IPS-NIHi7 (cell line): ENCODE measurements around the gene PPIA.
"Not testable (repeated sequence)": the region's sequence is repeated elsewhere in the genome, so short reads cannot be mapped to it uniquely, and the experiment has no call there.

ENCODE experiments used
- DNase-seq: peaks from one replicate; pipeline ENCODE4 v3.0.0; 2012; ENCODE audit warnings: mixed read lengths; ENCODE audit errors: extremely low spot score

PPIA gene

GRCh38 chr7:44827567-44827966 is 31.1 kb downstream of the PPIA start:
- DNase-seq = no peak

- no peak for DNase-seq
These were observed 42.3 kb downstream of the PPIA start for GRCh38 chr7:44838751-44839150.

GRCh38 chr7:44842675-44843074 is 46.2 kb downstream of the PPIA start:
- DNase-seq = not testable (repeated sequence)

- DNase-seq = not testable (repeated sequence)
These were observed 47.0 kb downstream of the PPIA start for GRCh38 chr7:44843440-44843839.

GRCh38 chr7:44845451-44845850 is 49.0 kb downstream of the PPIA start:
- no peak for DNase-seq

- not testable (repeated sequence) for DNase-seq
These were observed 49.9 kb downstream of the PPIA start for GRCh38 chr7:44846390-44846789.

- DNase-seq = no peak
These were observed 50.5 kb downstream of the PPIA start for GRCh38 chr7:44846816-44847508.

- peak; percentile 93 for DNase-seq
These were observed 51.0 kb downstream of the PPIA start for GRCh38 chr7:44847509-44847919.

- DNase-seq = peak; percentile 97
These were observed 51.6 kb downstream of the PPIA start, which contains the start of gene H2AZ2 for GRCh38 chr7:44847920-44848634. Gene H2AZ2 (minus strand): TSS chr7:44848087. CDS start chr7:44847971, 116 bp downstream.

- DNase-seq = no peak
These were observed 52.9 kb downstream of the PPIA start for GRCh38 chr7:44849259-44849884.

- DNase-seq = no peak
These were observed 53.5 kb downstream of the PPIA start for GRCh38 chr7:44849885-44850544.

- no peak for DNase-seq
These were observed 56.1 kb downstream of the PPIA start for GRCh38 chr7:44852590-44852989.
